DOHH2 (cell line): ENCODE results near the gene PCSK5.

ENCODE experiments used
- CTCF ChIP-seq: fragments of 200-600 bp; sonication (generic); IDR thresholded peaks from one replicate; pipeline ENCODE4 v1.5.1; 2014; ENCODE audit warnings: antibody characterized with exemption, mild to moderate bottlenecking, low read depth, low read length; ENCODE audit not compliant: poor library complexity, severe bottlenecking
- EZH2phosphoT487 ChIP-seq: fragments of 200-600 bp; sonication (generic); IDR thresholded peaks from 2 replicates; pipeline ENCODE4 v1.6.1; 2017; ENCODE audit warnings: borderline replicate concordance, mild to moderate bottlenecking, antibody characterized with exemption, low read length, moderate library complexity, mixed read lengths

GRCh38 chr9:76115982-76116646 is 225.6 kb downstream of the PCSK5 start:
- TF ChIP-seq CTCF (no peak), EZH2phosphoT487 (no peak)
